SH-SY5Y (cell line): ENCODE results near the gene EDC4.

Experiments used
- GATA2 ChIP-seq: IDR thresholded peaks from 2 replicates; pipeline ENCODE4 v1.6.1; 2011; ENCODE audit warnings: mild to moderate bottlenecking, low read depth, low read length
- GATA3 ChIP-seq: IDR thresholded peaks from 2 replicates; pipeline ENCODE4 v1.6.1; 2011; ENCODE audit warnings: low read depth, mild to moderate bottlenecking, low read length, moderate library complexity

EDC4 gene

DNA sequence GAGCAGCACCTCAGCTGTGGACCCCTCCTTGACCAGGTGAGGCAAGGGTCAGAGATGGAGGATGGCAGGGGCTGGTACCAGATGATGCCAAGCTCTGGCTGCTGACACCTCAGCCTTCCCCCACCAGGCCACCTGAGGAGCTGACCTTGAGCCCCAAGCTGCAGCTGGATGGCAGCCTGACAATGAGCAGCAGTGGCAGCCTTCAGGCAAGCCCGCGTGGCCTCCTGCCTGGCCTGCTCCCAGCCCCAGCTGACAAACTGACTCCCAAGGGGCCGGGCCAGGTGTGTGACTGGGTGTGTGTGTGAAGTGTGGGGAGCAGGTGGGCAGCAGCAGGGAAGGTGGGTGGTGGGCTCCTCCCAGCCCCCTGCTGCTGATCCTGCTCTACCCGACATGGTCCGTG lies 7.1 kb downstream of the EDC4 start:
- TF ChIP-seq GATA3: no peak
- no peak for TF ChIP-seq GATA2

GRCh38 chr16:67880584-67880983 lies 7.7 kb downstream of the EDC4 start:
- no peak for TF ChIP-seq GATA3
- no peak for TF ChIP-seq GATA2

DNA sequence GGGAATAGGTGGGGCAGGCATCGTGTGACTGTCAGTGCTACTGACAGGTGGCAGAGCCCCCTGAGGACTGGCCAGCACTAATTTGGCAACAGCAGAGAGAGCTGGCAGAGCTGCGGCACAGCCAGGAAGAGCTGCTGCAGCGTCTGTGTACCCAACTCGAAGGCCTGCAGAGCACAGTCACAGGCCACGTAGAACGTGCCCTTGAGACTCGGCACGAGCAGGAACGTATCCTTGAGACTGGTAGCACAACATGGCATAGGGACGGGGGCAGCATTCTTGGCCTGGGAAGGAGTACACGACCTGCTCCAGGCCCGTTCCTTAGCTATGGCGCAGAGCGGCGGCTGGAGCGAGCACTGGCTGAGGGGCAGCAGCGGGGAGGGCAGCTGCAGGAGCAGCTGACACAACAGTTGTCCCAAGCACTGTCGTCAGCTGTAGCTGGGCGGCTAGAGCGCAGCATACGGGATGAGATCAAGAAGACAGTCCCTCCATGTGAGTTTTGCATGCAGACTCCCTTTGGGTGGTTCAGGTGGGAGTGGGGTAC lies 8.8 kb downstream of the EDC4 start:
- TF ChIP-seq GATA3 (no peak), GATA2 (no peak)

DNA sequence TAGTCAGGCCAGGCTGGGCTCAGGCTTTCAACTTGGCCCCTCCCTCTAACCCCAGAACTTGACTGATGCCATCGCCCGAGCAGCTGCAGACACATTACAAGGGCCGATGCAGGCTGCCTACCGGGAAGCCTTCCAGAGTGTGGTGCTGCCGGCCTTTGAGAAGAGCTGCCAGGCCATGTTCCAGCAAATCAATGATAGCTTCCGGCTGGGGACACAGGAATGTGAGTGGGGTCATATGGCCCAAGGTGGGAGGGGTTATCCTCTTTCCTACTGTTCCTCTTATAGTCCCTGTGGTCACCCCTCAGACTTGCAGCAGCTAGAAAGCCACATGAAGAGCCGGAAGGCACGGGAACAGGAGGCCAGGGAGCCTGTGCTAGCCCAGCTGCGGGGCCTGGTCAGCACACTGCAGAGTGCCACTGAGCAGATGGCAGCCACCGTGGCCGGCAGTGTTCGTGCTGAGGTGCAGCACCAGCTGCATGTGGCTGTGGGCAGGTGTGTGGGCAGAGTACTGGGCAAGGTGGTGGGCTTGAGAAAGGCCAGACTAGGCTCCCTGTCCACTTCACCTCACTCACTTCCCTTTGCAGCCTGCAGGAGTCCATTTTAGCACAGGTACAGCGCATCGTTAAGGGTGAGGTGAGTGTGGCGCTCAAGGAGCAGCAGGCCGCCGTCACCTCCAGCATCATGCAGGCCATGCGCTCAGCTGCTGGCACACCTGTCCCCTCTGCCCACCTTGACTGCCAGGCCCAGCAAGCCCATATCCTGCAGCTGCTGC lies 9.7 kb downstream of the EDC4 start:
- TF ChIP-seq GATA3 (no peak), GATA2 (no peak)

- TF ChIP-seq GATA2: no peak
- TF ChIP-seq GATA3: no peak
Observed at GRCh38 chr16:67883146-67883871, 10.5 kb downstream of the EDC4 start.

GRCh38 chr16:67883872-67884261 lies 11.0 kb downstream of the EDC4 start:
- TF ChIP-seq GATA3 (no peak), GATA2 (no peak)

GRCh38 chr16:67884684-67885083 lies 11.8 kb downstream of the EDC4 start, which contains the start of gene NRN1L:
Gene NRN1L (plus strand): TSS chr16:67884885. CDS start chr16:67884904, 19 bp downstream.
- TF ChIP-seq GATA2: no peak
- no peak for TF ChIP-seq GATA3

DNA sequence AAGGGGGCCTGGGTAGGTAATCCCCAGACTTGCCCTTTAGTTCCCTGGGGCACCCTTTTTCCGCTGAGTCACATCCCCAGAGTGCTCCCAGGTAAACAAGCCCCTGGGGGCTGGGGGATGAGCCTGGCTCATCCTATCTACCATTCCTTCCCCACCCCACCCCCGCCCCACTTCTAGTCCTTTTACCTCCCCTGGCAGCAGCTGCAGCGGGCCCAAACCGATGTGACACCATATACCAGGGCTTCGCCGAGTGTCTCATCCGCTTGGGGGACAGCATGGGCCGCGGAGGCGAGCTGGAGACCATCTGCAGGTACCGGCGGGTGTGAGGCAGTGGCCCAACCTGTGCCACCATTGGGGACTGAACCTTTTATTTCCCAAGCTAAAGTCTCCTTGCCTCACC lies 12.7 kb downstream of the EDC4 start:
- no peak for TF ChIP-seq GATA2
- TF ChIP-seq GATA3: no peak

GRCh38 chr16:67885976-67886375 lies 13.1 kb downstream of the EDC4 start:
- TF ChIP-seq GATA2: no peak
- TF ChIP-seq GATA3: no peak

- TF ChIP-seq GATA3 (no peak), GATA2 (no peak)
Observed at GRCh38 chr16:67886387-67886786, 13.5 kb downstream of the EDC4 start.

- TF ChIP-seq GATA3 (no peak), GATA2 (no peak)
Observed at GRCh38 chr16:67888331-67888730, 15.5 kb downstream of the EDC4 start.

DNA sequence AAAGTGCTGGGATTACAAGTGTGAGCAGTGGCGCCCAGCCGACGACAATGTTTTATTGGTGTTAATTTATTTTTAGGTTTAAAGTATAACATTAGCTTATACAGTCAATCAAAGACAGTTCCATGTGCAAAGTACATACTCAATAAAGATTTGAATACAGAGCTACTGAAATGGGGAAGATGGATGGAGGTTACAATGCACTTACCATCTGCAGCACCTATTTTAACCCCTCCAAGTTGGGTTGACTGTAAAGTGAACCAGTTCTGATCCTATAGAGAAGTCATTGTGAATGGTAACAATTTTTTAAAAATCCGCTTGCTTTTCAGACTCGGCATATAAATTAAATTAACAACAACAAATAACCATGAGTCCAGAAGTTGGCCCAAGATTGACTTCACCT lies 19.5 kb downstream of the EDC4 start:
- TF ChIP-seq GATA3 (no peak), GATA2 (no peak)

DNA sequence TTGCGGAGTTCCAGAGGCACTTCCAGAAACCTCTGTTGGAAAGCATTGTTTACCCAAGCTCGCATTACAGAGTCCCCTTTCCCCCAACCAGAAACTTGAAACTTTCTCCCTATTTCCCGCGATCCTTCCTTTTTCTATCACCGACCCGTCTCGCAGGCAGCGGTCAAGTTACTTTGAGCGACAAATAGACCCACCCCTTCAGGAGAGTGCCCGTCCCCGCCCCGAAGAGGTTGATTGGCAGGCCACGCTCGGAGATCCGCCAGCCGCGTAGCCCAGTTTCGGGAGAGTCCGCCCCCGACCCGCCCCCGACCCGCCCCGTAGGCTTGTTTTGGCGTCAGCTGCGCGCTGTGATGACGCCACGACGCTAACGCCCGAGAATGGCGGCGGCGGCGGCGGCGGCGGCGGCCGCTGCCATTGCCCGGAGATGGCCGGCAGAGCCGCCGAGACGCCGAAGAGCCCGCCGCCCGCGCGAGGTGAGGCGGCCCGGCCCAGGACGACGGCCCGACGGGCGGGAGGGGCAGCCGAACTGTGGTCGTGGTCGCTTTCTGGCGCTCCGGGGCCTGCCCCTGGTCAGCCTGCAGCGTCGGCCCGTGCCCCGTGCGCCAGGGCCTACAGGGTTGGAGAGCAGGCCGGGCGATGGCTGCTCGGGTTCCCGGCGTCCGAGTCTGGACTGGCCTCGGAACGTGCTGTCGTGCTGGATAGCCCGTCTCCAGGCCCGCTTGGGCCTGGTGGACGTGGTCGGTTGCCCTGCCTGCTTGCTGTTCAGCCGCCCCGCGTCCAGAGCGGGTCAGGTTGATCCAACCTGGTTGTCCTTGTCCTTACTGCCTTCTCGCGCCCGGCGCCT lies 20.3 kb downstream of the EDC4 start, which contains the start of gene PSKH1:
Gene PSKH1 (plus strand): TSS at position 356 of the 844 bp plus-strand sequence. CDS start 15,496 bp downstream, outside the sequence.
- no peak for TF ChIP-seq GATA3
- TF ChIP-seq GATA2: no peak

DNA sequence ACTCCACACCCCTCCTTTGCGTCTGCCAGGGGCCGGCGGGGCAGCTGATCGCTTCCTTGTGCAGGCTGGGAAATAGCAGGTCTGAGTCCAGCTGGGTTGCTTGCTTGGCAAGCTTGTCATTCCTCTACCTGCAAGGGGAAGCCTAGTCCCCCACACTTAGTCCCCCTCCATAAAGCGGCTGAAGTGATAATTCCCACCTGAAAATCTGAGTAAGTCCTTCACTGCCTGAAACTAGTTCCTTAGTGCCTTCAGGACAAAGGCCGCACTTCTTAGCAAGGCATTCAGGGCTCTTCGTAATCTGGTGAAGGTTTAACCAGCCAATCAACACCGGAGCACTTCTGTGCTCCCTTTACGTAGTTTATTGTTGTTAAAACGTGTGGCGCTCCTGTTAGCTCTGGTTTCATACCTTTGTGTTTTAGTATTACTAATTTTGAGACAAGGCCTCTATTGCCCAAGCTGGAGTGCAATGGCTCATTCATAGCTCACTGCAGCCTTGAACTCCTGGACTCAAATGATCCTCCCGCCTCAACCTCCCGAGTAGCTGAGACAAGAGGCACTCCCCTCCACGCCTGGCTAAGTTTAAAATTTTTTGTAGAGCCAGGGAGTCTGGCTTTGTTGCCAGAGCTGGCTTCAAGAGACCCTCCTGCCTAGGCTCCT lies 21.0 kb downstream of the EDC4 start:
- no peak for TF ChIP-seq GATA2
